Anterior cingulate cortex (tissue), 58 donors: ENCODE data around the gene KDM6B.

Experiments
- DNase-seq, 58 donors: peaks; one replicate each; lab custom pipeline; 2025; lab: John Stamatoyannopoulos, UW

Gene KDM6B

GRCh38 chr17:7873051-7873450 is 39.0 kb downstream of the KDM6B start:
- no peak for DNase-seq

- DNase-seq: no peak
Measured at GRCh38 chr17:7875804-7876370, 41.9 kb downstream of the KDM6B start.

GRCh38 chr17:7878234-7878633 is 44.2 kb downstream of the KDM6B start:
- no peak for DNase-seq

- DNase-seq: no peak
Measured at GRCh38 chr17:7880076-7880868, 46.3 kb downstream of the KDM6B start.

- peak in 23 of 58 donors; percentile 14 to 66 (median 39) for DNase-seq
Measured at GRCh38 chr17:7881276-7882054, 47.4 kb downstream of the KDM6B start.

GRCh38 chr17:7882068-7882467 is 48.1 kb downstream of the KDM6B start:
- DNase-seq: no peak

GRCh38 chr17:7882629-7883028 is 48.6 kb downstream of the KDM6B start:
- no peak for DNase-seq
